Measurements from ENCODE around the gene SLC16A13. TPM values are rescaled to one million over a fixed set of nuclear protein-coding genes. Genes with fewer than 3 reads are reported as not detected.

Gene SLC16A13
- total and polyA plus RNA-seq, 5 donors from 2014 or later: 1.1 to 3.8 (median 1.6) TPM

DNA sequence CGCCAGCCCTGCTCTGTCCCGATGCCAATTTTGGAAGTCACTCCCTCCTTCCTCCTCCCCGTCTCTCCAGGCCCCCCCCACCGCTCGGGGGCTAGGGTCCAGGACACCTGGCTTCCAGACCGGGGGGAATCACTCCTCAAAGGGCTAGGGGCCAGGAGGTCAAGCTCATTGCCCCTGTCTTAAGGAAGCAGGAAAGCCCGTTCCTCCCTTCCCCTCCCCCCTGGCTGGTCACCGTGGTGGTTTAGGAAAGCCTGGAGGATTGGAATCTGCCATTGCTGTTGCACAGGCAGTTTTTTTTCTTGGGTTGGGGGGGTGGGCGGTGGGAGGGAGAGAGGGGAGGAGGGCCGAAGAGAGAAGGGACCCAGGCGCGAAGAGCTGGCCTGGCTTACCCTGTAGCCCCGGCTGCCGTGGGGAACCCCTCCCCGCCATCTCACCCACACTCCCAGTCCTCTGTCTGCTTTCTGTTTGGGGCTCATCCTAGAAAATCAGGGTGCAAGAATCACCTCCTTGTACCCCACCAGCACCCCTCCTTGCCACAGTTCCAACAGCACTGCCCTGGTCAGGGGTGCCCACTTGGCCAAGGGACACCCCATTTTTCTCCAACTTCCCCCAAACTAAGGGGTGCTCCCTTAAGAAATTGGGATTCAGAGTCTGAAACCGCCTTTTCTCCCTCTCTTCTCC is 15.8 kb upstream of the SLC16A13 start:
- Histone ChIP-seq H3K27me3 (ENCODE audit: control insufficient read depth, insufficient read depth, low read length) (no peaks in the 10 kb centered on the region), H3K4me3 (ENCODE audit: low read depth, low read length) (no peak overlapping the region), H3K9me3 (ENCODE audit: control insufficient read depth in 2 of 2, low read length in 2 of 2) (no peaks in the 10 kb centered on the region), H3K27ac (ENCODE audit: insufficient read depth, low read length, poor library complexity, severe bottlenecking) (no peak overlapping the region), H3K36me3 (ENCODE audit: control insufficient read depth, insufficient read depth, low read length) (peaks cover 3% of the 10 kb centered on the region), H3K4me1 (ENCODE audit: control insufficient read depth, insufficient read depth, low read length, poor library complexity, severe bottlenecking) (peaks cover 44% of the 10 kb centered on the region)
- peaks cover 11% of the 10 kb centered on the region for H3K27me3 Mint-ChIP-seq
- H3K4me1 Mint-ChIP-seq: peaks cover 0 to 56% (median 30%) of the 10 kb centered on the region in 4 donors
- peak overlapping the region in 2 of 4 donors; percentile 17 to 63 for H3K4me3 Mint-ChIP-seq
- no peak for ATAC-seq (ENCODE audit: low read depth in 2 of 2)
- no peak overlapping the region for H3K27ac Mint-ChIP-seq
- no peak for DNase-seq
- H3K36me3 Mint-ChIP-seq: no peaks in the 10 kb centered on the region
- H3K9me3 Mint-ChIP-seq: peaks cover 0 to 1% (median 0%) of the 10 kb centered on the region in 7 donors

DNA sequence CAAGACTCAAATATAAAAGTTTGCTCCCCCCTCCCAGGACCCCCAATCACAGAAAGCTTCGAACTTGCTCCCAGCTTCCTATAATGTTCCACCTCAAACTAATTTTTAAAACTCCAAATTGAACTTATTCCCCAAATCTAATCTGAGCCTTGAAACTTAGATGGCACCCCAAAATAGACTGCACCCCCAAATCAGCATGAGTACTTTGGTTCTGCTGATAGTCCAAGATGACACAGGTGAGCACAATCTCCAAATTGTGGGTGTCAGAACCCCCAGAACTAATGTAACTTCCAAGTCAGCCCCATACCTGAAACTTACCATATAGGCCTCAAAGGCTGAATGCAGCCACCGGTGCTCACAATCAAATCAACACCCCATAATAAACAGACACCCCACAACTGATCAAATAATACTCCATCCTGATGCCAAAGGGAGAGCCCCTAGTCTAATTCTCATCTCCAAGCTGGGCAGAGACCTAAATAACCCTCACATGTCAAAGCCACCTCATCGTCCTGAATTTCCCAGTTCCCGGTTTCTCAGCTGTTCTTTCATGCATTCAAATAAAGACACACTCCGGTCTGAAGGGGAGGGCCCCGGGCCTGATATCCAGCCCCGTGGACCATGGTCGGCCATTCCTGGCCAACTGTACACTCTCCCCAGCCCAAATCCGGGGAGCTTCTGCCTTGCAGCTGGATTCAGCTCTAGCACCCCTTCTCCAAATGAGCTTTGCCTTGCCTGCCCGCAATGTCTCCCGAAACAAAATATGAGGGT is 14.7 kb upstream of the SLC16A13 start:
- Histone ChIP-seq H3K9me3 (ENCODE audit: control insufficient read depth in 2 of 2, low read length in 2 of 2) (no peaks in the 10 kb centered on the region), H3K4me3 (ENCODE audit: low read depth, low read length) (no peak overlapping the region), H3K4me1 (ENCODE audit: control insufficient read depth, insufficient read depth, low read length, poor library complexity, severe bottlenecking) (peaks cover 36% of the 10 kb centered on the region), H3K27ac (ENCODE audit: insufficient read depth, low read length, poor library complexity, severe bottlenecking) (no peak overlapping the region), H3K36me3 (ENCODE audit: control insufficient read depth, insufficient read depth, low read length) (peaks cover 3% of the 10 kb centered on the region), H3K27me3 (ENCODE audit: control insufficient read depth, insufficient read depth, low read length) (no peaks in the 10 kb centered on the region)
- Mint-ChIP-seq H3K27ac (peak overlapping the region in 1 of 3 donors; percentile 59), H3K9me3 (peaks cover 0 to 1% (median 0%) of the 10 kb centered on the region in 7 donors), H3K4me3 (peak overlapping the region; percentile 67 to 90 (median 76)), H3K27me3 (peaks cover 7% of the 10 kb centered on the region), H3K4me1 (peaks cover 0 to 49% (median 23%) of the 10 kb centered on the region in 4 donors), H3K36me3 (no peaks in the 10 kb centered on the region)
- ATAC-seq (ENCODE audit: low read depth in 2 of 2): no peak
- DNase-seq: no peak

GRCh38 chr17:7021993-7022778 is 13.6 kb upstream of the SLC16A13 start:
- ATAC-seq (ENCODE audit: low read depth in 2 of 2) (peak; percentile 77 to 83), DNase-seq (peak; percentile 66 to 81 (median 75))
- Histone ChIP-seq H3K27me3 (ENCODE audit: control insufficient read depth, insufficient read depth, low read length) (no peaks in the 10 kb centered on the region), H3K27ac (ENCODE audit: insufficient read depth, low read length, poor library complexity, severe bottlenecking) (no peak overlapping the region), H3K36me3 (ENCODE audit: control insufficient read depth, insufficient read depth, low read length) (peaks cover 3% of the 10 kb centered on the region), H3K9me3 (ENCODE audit: control insufficient read depth in 2 of 2, low read length in 2 of 2) (no peaks in the 10 kb centered on the region), H3K4me3 (ENCODE audit: low read depth, low read length) (no peak overlapping the region), H3K4me1 (ENCODE audit: control insufficient read depth, insufficient read depth, low read length, poor library complexity, severe bottlenecking) (peaks cover 31% of the 10 kb centered on the region)
- H3K4me1 Mint-ChIP-seq: peaks cover 0 to 43% (median 20%) of the 10 kb centered on the region in 4 donors
- H3K27me3 Mint-ChIP-seq: peaks cover 7% of the 10 kb centered on the region
- H3K4me3 Mint-ChIP-seq: peak overlapping the region; percentile 70 to 87 (median 78)
- peaks cover 0 to 1% (median 0%) of the 10 kb centered on the region in 7 donors for H3K9me3 Mint-ChIP-seq
- peak overlapping the region; percentile 83 to 86 (median 86) for H3K27ac Mint-ChIP-seq
- no peaks in the 10 kb centered on the region for H3K36me3 Mint-ChIP-seq

GRCh38 chr17:7022781-7023571 is 12.8 kb upstream of the SLC16A13 start, which contains the start of gene BCL6B:
Gene BCL6B, plus strand, starts transcription at chr17:7023050. Its CDS starts 622 bp downstream, at chr17:7023672.
- Mint-ChIP-seq H3K27me3 (peaks cover 7% of the 10 kb centered on the region), H3K4me1 (peaks cover 0 to 36% (median 20%) of the 10 kb centered on the region in 4 donors)
- peak within 1 kb of the TSS; percentile 67 for H3K27ac ChIP-seq (ENCODE audit: insufficient read depth, low read length, poor library complexity, severe bottlenecking)

GRCh38 chr17:7023576-7024401 is 12.0 kb upstream of the SLC16A13 start:
- DNase-seq: peak; percentile 88 to 93 (median 90)
- ATAC-seq (ENCODE audit: low read depth in 2 of 2): peak; percentile 63 to 69
- peak overlapping the region; percentile 63 to 86 (median 83) for H3K27ac Mint-ChIP-seq
- H3K9me3 Mint-ChIP-seq: peaks cover 0 to 3% (median 0%) of the 10 kb centered on the region in 7 donors
- Histone ChIP-seq H3K36me3 (ENCODE audit: control insufficient read depth, insufficient read depth, low read length) (no peaks in the 10 kb centered on the region), H3K4me3 (ENCODE audit: low read depth, low read length) (peak overlapping the region; percentile 37), H3K27ac (ENCODE audit: insufficient read depth, low read length, poor library complexity, severe bottlenecking) (peak overlapping the region; percentile 67), H3K4me1 (ENCODE audit: control insufficient read depth, insufficient read depth, low read length, poor library complexity, severe bottlenecking) (peaks cover 25% of the 10 kb centered on the region), H3K27me3 (ENCODE audit: control insufficient read depth, insufficient read depth, low read length) (no peaks in the 10 kb centered on the region), H3K9me3 (ENCODE audit: control insufficient read depth in 2 of 2, low read length in 2 of 2) (no peaks in the 10 kb centered on the region)
- H3K36me3 Mint-ChIP-seq: no peaks in the 10 kb centered on the region
- H3K4me1 Mint-ChIP-seq: peaks cover 0 to 38% (median 22%) of the 10 kb centered on the region in 4 donors
- H3K4me3 Mint-ChIP-seq: peak overlapping the region; percentile 61 to 88 (median 84)
- peaks cover 7% of the 10 kb centered on the region for H3K27me3 Mint-ChIP-seq

More at GRCh38 chr17:7022781-7023571, 12.8 kb upstream of the SLC16A13 start, which contains the start of gene BCL6B:
- no peak for DNase-seq
- ATAC-seq (ENCODE audit: low read depth in 2 of 2): no peak
- Histone ChIP-seq H3K36me3 (ENCODE audit: control insufficient read depth, insufficient read depth, low read length) (no peaks in the 10 kb centered on the region), H3K4me1 (ENCODE audit: control insufficient read depth, insufficient read depth, low read length, poor library complexity, severe bottlenecking) (peaks cover 25% of the 10 kb centered on the region), H3K4me3 (ENCODE audit: low read depth, low read length) (peak within 1 kb of the TSS; percentile 37), H3K9me3 (ENCODE audit: control insufficient read depth in 2 of 2, low read length in 2 of 2) (no peaks in the 10 kb centered on the region), H3K27me3 (ENCODE audit: control insufficient read depth, insufficient read depth, low read length) (no peaks in the 10 kb centered on the region)
- Mint-ChIP-seq H3K9me3 (peaks cover 0 to under 1% (median 0%) of the 10 kb centered on the region in 7 donors), H3K4me3 (peak within 1 kb of the TSS; percentile 70 to 88 (median 84)), H3K27ac (peak within 1 kb of the TSS; percentile 83 to 86 (median 86)), H3K36me3 (no peaks in the 10 kb centered on the region)

GRCh38 chr17:7024402-7024785 is 11.4 kb upstream of the SLC16A13 start:
- peaks cover 0 to 44% (median 25%) of the 10 kb centered on the region in 4 donors for H3K4me1 Mint-ChIP-seq
- no peaks in the 10 kb centered on the region for H3K36me3 Mint-ChIP-seq
- H3K4me1 ChIP-seq (ENCODE audit: control insufficient read depth, insufficient read depth, low read length, poor library complexity, severe bottlenecking): peaks cover 25% of the 10 kb centered on the region
- H3K27me3 ChIP-seq (ENCODE audit: control insufficient read depth, insufficient read depth, low read length): no peaks in the 10 kb centered on the region
- H3K9me3 ChIP-seq (ENCODE audit: control insufficient read depth in 2 of 2, low read length in 2 of 2): no peaks in the 10 kb centered on the region
- H3K36me3 ChIP-seq (ENCODE audit: control insufficient read depth, insufficient read depth, low read length): no peaks in the 10 kb centered on the region
- no peak overlapping the region for H3K4me3 ChIP-seq (ENCODE audit: low read depth, low read length)
- H3K4me3 Mint-ChIP-seq: peak overlapping the region in 1 of 4 donors; percentile 23
- ATAC-seq (ENCODE audit: low read depth in 2 of 2) (no peak), DNase-seq (no peak)
- no peak overlapping the region for H3K27ac ChIP-seq (ENCODE audit: insufficient read depth, low read length, poor library complexity, severe bottlenecking)
- H3K27ac Mint-ChIP-seq: no peak overlapping the region
- peaks cover 0 to 4% (median 0%) of the 10 kb centered on the region in 7 donors for H3K9me3 Mint-ChIP-seq
- H3K27me3 Mint-ChIP-seq: peaks cover 7% of the 10 kb centered on the region
